ENCODE data around the gene FNBP1. TPM values are rescaled to one million over a fixed set of nuclear protein-coding genes. Genes with fewer than 3 reads are reported as not detected.
"Not testable (repeated sequence)": the region's sequence is repeated elsewhere in the genome, so short reads cannot be mapped to it uniquely, and the experiment has no call there.

The FNBP1 gene
- total and polyA plus RNA-seq, 9 donors = 15.0 to 28.4 (median 18.2) TPM

- H3K4me1 ChIP-seq (ENCODE audit: control insufficient read depth, insufficient read depth, low read length) = peaks cover 2% of the 10 kb centered on the region
- DNase-seq = peak; percentile 75
- peaks cover 13% of the 10 kb centered on the region for H3K9me3 ChIP-seq (replicated peaks; ENCODE audit: control insufficient read depth, low read depth, low read length)
- no CpG with 5 or more reads among the region's 2 CpGs for WGBS (ENCODE audit: insufficient coverage)
- H3K27ac ChIP-seq (ENCODE audit: low read length) = peak overlapping the region; percentile 7
- no peaks in the 10 kb centered on the region for H3K27me3 ChIP-seq (ENCODE audit: control insufficient read depth, insufficient read depth, low read length)
- H3K36me3 ChIP-seq (ENCODE audit: control insufficient read depth, insufficient read depth, low read length) = no peaks in the 10 kb centered on the region
- no peak overlapping the region for H3K4me3 ChIP-seq (ENCODE audit: low read length)
These were observed 103.6 kb downstream of the FNBP1 start for GRCh38 chr9:129939431-129939830.

- peak overlapping the region; percentile 37 for H3K27ac ChIP-seq (ENCODE audit: low read length)
- 0% methylated on average over 1 of the region's 2 CpGs for WGBS (ENCODE audit: insufficient coverage)
These were observed 104.6 kb downstream of the FNBP1 start for GRCh38 chr9:129938291-129938979.

GRCh38 chr9:129937879-129938278, 105.1 kb downstream of the FNBP1 start:
- H3K4me1 ChIP-seq (ENCODE audit: control insufficient read depth, insufficient read depth, low read length); DNase-seq; H3K27me3 ChIP-seq (ENCODE audit: control insufficient read depth, insufficient read depth, low read length); H3K36me3 ChIP-seq (ENCODE audit: control insufficient read depth, insufficient read depth, low read length); H3K4me3 ChIP-seq (ENCODE audit: low read length): not testable (repeated sequence)
- peak overlapping the region; percentile 25 for H3K27ac ChIP-seq (ENCODE audit: low read length)
- WGBS (ENCODE audit: insufficient coverage) = no CpG with 5 or more reads among the region's 5 CpGs
- peaks cover 12% of the 10 kb centered on the region for H3K9me3 ChIP-seq (replicated peaks; ENCODE audit: control insufficient read depth, low read depth, low read length)

More at GRCh38 chr9:129938291-129938979, 104.6 kb downstream of the FNBP1 start:
- Histone ChIP-seq H3K27me3 (ENCODE audit: control insufficient read depth, insufficient read depth, low read length) (no peaks in the 10 kb centered on the region), H3K4me1 (ENCODE audit: control insufficient read depth, insufficient read depth, low read length) (peaks cover 2% of the 10 kb centered on the region), H3K4me3 (ENCODE audit: low read length) (no peak overlapping the region), H3K36me3 (ENCODE audit: control insufficient read depth, insufficient read depth, low read length) (no peaks in the 10 kb centered on the region), H3K9me3 (replicated peaks; ENCODE audit: control insufficient read depth, low read depth, low read length) (peaks cover 13% of the 10 kb centered on the region)
- peak; percentile 83 for DNase-seq

GRCh38 chr9:129936222-129936621, 106.8 kb downstream of the FNBP1 start:
- no peak overlapping the region for H3K4me3 ChIP-seq (ENCODE audit: low read length)
- no peaks in the 10 kb centered on the region for H3K9me3 ChIP-seq (replicated peaks; ENCODE audit: control insufficient read depth, low read depth, low read length)
- no peaks in the 10 kb centered on the region for H3K36me3 ChIP-seq (ENCODE audit: control insufficient read depth, insufficient read depth, low read length)
- no peak for DNase-seq
- no peak overlapping the region for H3K27ac ChIP-seq (ENCODE audit: low read length)
- H3K4me1 ChIP-seq (ENCODE audit: control insufficient read depth, insufficient read depth, low read length) = peaks cover 9% of the 10 kb centered on the region
- WGBS (ENCODE audit: insufficient coverage) = 78% methylated on average over 3 of the region's 5 CpGs
- H3K27me3 ChIP-seq (ENCODE audit: control insufficient read depth, insufficient read depth, low read length) = no peaks in the 10 kb centered on the region

GRCh38 chr9:129934780-129935179, 108.2 kb downstream of the FNBP1 start:
- Histone ChIP-seq H3K27ac (ENCODE audit: low read length) (peak overlapping the region; percentile 68), H3K9me3 (replicated peaks; ENCODE audit: control insufficient read depth, low read depth, low read length) (no peaks in the 10 kb centered on the region), H3K27me3 (ENCODE audit: control insufficient read depth, insufficient read depth, low read length) (no peaks in the 10 kb centered on the region), H3K4me1 (ENCODE audit: control insufficient read depth, insufficient read depth, low read length) (peaks cover 9% of the 10 kb centered on the region), H3K4me3 (ENCODE audit: low read length) (no peak overlapping the region), H3K36me3 (ENCODE audit: control insufficient read depth, insufficient read depth, low read length) (peaks cover under 1% of the 10 kb centered on the region)
- no peak for DNase-seq
- 100% methylated on average over 1 of the region's 5 CpGs for WGBS (ENCODE audit: insufficient coverage)

- WGBS (ENCODE audit: insufficient coverage) = 30% methylated on average over 3 of the region's 4 CpGs
- H3K27me3 ChIP-seq (ENCODE audit: control insufficient read depth, insufficient read depth, low read length) = no peaks in the 10 kb centered on the region
- H3K4me1 ChIP-seq (ENCODE audit: control insufficient read depth, insufficient read depth, low read length) = peaks cover 9% of the 10 kb centered on the region
- H3K9me3 ChIP-seq (replicated peaks; ENCODE audit: control insufficient read depth, low read depth, low read length) = no peaks in the 10 kb centered on the region
- no peak overlapping the region for H3K4me3 ChIP-seq (ENCODE audit: low read length)
- peak overlapping the region; percentile 74 for H3K27ac ChIP-seq (ENCODE audit: low read length)
- H3K36me3 ChIP-seq (ENCODE audit: control insufficient read depth, insufficient read depth, low read length) = peaks cover 4% of the 10 kb centered on the region
- peak; percentile 57 for DNase-seq
These were observed 108.9 kb downstream of the FNBP1 start for GRCh38 chr9:129934041-129934591.

GRCh38 chr9:129933185-129934040, 109.6 kb downstream of the FNBP1 start:
- DNase-seq = peak; percentile 84
- WGBS (ENCODE audit: insufficient coverage) = 18% methylated on average over 2 of the region's 8 CpGs
- Histone ChIP-seq H3K27me3 (ENCODE audit: control insufficient read depth, insufficient read depth, low read length) (no peaks in the 10 kb centered on the region), H3K4me3 (ENCODE audit: low read length) (no peak overlapping the region), H3K4me1 (ENCODE audit: control insufficient read depth, insufficient read depth, low read length) (peaks cover 9% of the 10 kb centered on the region), H3K27ac (ENCODE audit: low read length) (peak overlapping the region; percentile 74), H3K36me3 (ENCODE audit: control insufficient read depth, insufficient read depth, low read length) (peaks cover 8% of the 10 kb centered on the region), H3K9me3 (replicated peaks; ENCODE audit: control insufficient read depth, low read depth, low read length) (no peaks in the 10 kb centered on the region)

- 0% methylated on average over 5 of the region's 8 CpGs for WGBS (ENCODE audit: insufficient coverage)
These were observed 110.5 kb downstream of the FNBP1 start for GRCh38 chr9:129932303-129933151.

GRCh38 chr9:129930743-129931142, 112.2 kb downstream of the FNBP1 start:
- H3K27me3 ChIP-seq (ENCODE audit: control insufficient read depth, insufficient read depth, low read length) = no peaks in the 10 kb centered on the region
- DNase-seq = no peak
- H3K27ac ChIP-seq (ENCODE audit: low read length) = no peak overlapping the region
- H3K9me3 ChIP-seq (replicated peaks; ENCODE audit: control insufficient read depth, low read depth, low read length) = no peaks in the 10 kb centered on the region
- H3K4me1 ChIP-seq (ENCODE audit: control insufficient read depth, insufficient read depth, low read length) = peaks cover 9% of the 10 kb centered on the region
- H3K4me3 ChIP-seq (ENCODE audit: low read length) = no peak overlapping the region
- no CpG with 5 or more reads among the region's 2 CpGs for WGBS (ENCODE audit: insufficient coverage)
- H3K36me3 ChIP-seq (ENCODE audit: control insufficient read depth, insufficient read depth, low read length) = peaks cover 14% of the 10 kb centered on the region

More at GRCh38 chr9:129932303-129933151, 110.5 kb downstream of the FNBP1 start:
- Histone ChIP-seq H3K27ac (ENCODE audit: low read length) (peak overlapping the region; percentile 74), H3K4me3 (ENCODE audit: low read length) (no peak overlapping the region), H3K27me3 (ENCODE audit: control insufficient read depth, insufficient read depth, low read length) (no peaks in the 10 kb centered on the region), H3K9me3 (replicated peaks; ENCODE audit: control insufficient read depth, low read depth, low read length) (no peaks in the 10 kb centered on the region), H3K4me1 (ENCODE audit: control insufficient read depth, insufficient read depth, low read length) (peaks cover 9% of the 10 kb centered on the region), H3K36me3 (ENCODE audit: control insufficient read depth, insufficient read depth, low read length) (peaks cover 8% of the 10 kb centered on the region)
- peak; percentile 64 for DNase-seq
